GM21360 (cell line): ENCODE measurements around the gene DEF6.
"Not testable (repeated sequence)": the region's sequence is repeated elsewhere in the genome, so short reads cannot be mapped to it uniquely, and the experiment has no call there.

ENCODE experiments used
- ATAC-seq: cut with Tn5 transposase; IDR thresholded peaks from one replicate; pipeline ENCODE4 v1.9.1; 2021; ENCODE audit warnings: mild to moderate bottlenecking, moderate library complexity; ENCODE audit not compliant: unreplicated experiment

DEF6 gene

GRCh38 chr6:35309611-35310264 lies 12.1 kb downstream of the DEF6 start:
- ATAC-seq, result no peak

GRCh38 chr6:35310265-35310831 lies 12.7 kb downstream of the DEF6 start:
- ATAC-seq, result no peak

- no peak for ATAC-seq
Measured at GRCh38 chr6:35311390-35312075, 13.9 kb downstream of the DEF6 start.

- ATAC-seq, result no peak
Measured at GRCh38 chr6:35312076-35312800, 14.6 kb downstream of the DEF6 start.

GRCh38 chr6:35312807-35313206 lies 15.2 kb downstream of the DEF6 start:
- no peak for ATAC-seq

GRCh38 chr6:35317483-35318195 lies 20.0 kb downstream of the DEF6 start:
- ATAC-seq, result no peak

- ATAC-seq, result no peak
Measured at GRCh38 chr6:35318196-35319171, 20.9 kb downstream of the DEF6 start.

- no peak for ATAC-seq
Measured at GRCh38 chr6:35319346-35320030, 21.9 kb downstream of the DEF6 start.

GRCh38 chr6:35320031-35320410 lies 22.4 kb downstream of the DEF6 start:
- ATAC-seq, result no peak

GRCh38 chr6:35321091-35321490 lies 23.5 kb downstream of the DEF6 start:
- ATAC-seq, result no peak

GRCh38 chr6:35327349-35328027 lies 29.9 kb downstream of the DEF6 start:
- ATAC-seq, result no peak

GRCh38 chr6:35328108-35328723 lies 30.6 kb downstream of the DEF6 start:
- ATAC-seq, result no peak

- not testable (repeated sequence) for ATAC-seq
Measured at GRCh38 chr6:35328965-35329364, 31.3 kb downstream of the DEF6 start.

- ATAC-seq, result no peak
Measured at GRCh38 chr6:35330541-35331119, 33.0 kb downstream of the DEF6 start.

GRCh38 chr6:35332074-35332887 lies 34.7 kb downstream of the DEF6 start:
- not testable (repeated sequence) for ATAC-seq

- ATAC-seq, result no peak
Measured at GRCh38 chr6:35341557-35341956, 43.9 kb downstream of the DEF6 start.
